ENCODE data around the gene ADPRS.

The ADPRS gene

DNA sequence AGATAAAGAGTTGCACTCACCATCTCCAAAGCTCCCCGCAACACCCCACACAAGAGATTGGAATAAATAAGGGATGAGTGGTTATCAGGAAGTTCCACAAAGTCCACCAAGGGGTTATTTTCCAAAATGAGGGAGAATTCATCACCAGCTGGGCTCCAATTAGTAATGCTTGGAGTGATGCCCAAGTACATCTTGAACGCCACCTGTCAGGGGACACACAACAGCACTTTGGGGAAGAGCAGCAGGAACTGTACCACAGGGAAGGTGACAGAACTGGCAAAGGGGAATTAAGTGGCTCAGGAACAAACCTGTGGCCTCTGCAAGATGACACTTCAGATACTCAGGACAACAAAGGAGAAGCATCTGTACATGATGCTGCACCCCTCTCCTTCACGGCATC is 49.1 kb downstream of the ADPRS start:
- Mint-ChIP-seq H3K4me1 (peaks cover 9 to 28% of the 10 kb centered on the region in 2 donors), H3K36me3 (peaks cover 14 to 44% of the 10 kb centered on the region in 2 donors), H3K27ac (no peak overlapping the region), H3K4me3 (no peak overlapping the region), H3K9me3 (no peaks in the 10 kb centered on the region), H3K27me3 (no peaks in the 10 kb centered on the region)
- ATAC-seq (replicated peaks) (no peak), DNase-seq (no peak)

DNA sequence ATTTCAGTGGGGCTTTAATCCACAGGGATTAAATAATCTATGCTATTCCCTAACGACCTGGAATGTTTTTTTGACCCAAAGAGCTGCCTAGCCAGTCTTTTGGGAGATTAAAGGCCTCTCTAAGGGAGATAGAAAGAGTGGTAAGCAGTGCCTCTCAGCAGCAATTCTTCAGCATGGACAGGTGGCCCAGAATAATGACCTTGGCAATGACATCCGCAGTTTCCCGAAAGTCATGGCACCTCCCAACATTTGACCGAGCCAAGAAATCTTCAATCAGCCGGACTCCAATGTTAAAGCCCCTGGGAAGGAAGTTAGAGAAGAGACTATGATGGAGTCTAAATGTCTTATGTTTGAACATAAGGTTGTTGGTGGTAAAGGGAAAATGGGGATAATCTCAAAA is 50.8 kb downstream of the ADPRS start:
- peaks cover 14 to 50% of the 10 kb centered on the region in 2 donors for H3K36me3 Mint-ChIP-seq
- peaks cover 14 to 37% of the 10 kb centered on the region in 2 donors for H3K4me1 Mint-ChIP-seq
- H3K4me3 Mint-ChIP-seq: no peak overlapping the region
- DNase-seq (no peak), ATAC-seq (replicated peaks) (no peak)
- no peaks in the 10 kb centered on the region for H3K27me3 Mint-ChIP-seq
- H3K9me3 Mint-ChIP-seq: no peaks in the 10 kb centered on the region
- H3K27ac Mint-ChIP-seq: no peak overlapping the region

DNA sequence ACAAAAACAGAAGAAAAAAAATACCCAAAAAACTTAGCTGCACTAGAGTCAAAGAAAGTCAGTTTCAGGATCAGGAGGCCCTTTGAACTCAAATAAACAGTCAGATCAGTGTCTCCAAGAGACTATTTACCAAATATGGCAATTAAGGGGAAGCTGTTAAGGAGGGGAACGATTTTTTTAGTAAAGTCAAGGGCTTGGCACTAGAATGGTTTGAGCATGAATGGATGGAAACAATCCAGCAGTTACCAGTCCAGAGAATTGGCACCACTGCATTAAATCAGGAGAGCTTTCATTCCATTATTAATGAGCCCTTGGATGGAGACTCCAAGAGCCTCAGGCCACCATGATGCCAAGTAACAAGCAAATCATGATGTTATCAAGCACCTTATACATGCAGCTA is 53.4 kb downstream of the ADPRS start:
- Mint-ChIP-seq H3K27me3 (no peaks in the 10 kb centered on the region), H3K36me3 (peaks cover 20 to 46% of the 10 kb centered on the region in 2 donors), H3K9me3 (no peaks in the 10 kb centered on the region), H3K4me1 (peaks cover 14 to 42% of the 10 kb centered on the region in 2 donors), H3K27ac (no peak overlapping the region), H3K4me3 (no peak overlapping the region)
- ATAC-seq (replicated peaks) (no peak), DNase-seq (no peak)

DNA sequence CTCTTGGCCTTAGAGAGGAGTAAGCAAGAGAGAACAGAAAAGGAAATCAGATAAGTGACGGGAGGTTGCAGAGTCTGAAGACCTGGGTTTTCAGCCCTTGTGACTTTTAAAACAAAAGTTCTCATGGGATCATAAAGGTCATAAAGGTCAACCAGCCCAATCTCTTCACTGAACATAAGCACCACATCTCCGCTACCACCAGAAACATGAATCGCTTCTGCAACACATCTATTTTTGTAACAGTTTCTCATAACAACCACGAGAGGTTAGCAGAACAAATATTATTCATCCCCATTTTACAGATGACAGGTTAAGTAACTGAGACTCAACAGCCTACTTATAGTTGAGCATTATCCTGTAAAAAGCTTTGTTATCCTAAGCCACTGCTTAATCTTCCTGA is 54.7 kb downstream of the ADPRS start:
- peaks cover 18 to 42% of the 10 kb centered on the region in 2 donors for H3K36me3 Mint-ChIP-seq
- DNase-seq (no peak), ATAC-seq (replicated peaks) (no peak)
- H3K4me3 Mint-ChIP-seq: no peak overlapping the region
- no peaks in the 10 kb centered on the region for H3K9me3 Mint-ChIP-seq
- no peak overlapping the region for H3K27ac Mint-ChIP-seq
- H3K27me3 Mint-ChIP-seq: no peaks in the 10 kb centered on the region
- H3K4me1 Mint-ChIP-seq: peaks cover 19 to 53% of the 10 kb centered on the region in 2 donors
